ENCODE data around the gene PLCL2. TPM values are rescaled to one million over a fixed set of nuclear protein-coding genes. Genes with fewer than 3 reads are reported as not detected.

PLCL2 gene
- polyA plus RNA-seq, 1 experiment: 0.94 TPM

DNA sequence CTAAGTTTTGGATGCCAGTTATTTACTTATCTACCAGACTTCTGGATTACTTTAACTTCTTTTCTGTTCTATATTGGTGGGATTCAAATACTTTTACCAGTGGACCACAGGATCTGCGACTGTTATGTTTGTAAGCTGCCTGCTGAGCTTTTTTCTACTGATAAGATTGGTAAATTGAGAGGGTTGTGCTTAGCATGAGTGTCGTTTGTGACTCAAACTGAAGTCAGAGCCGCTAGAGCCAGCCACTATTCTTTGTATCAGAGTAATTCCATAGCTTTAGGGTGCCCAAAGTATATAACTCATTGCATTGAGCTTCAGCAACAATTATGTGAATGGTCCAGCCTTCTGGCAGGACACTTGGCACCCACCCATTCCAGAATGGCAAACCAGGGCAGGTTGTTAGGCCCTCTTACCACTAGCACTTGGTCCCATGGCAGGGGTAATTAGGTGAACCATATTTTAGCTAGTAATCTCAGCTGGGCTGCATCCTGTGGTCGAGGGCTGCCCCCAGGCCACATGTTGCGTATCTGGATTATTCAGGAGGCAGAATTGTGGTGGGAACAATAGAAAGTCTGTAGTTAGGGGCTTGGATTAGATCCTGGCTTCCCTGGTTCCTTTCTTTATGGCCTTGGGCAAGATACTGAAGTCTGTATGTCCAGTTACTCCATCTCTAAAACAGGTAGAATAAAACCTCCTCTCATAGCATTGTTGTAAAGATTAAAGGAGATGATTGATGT lies 6.0 kb downstream of the PLCL2 start:
- H3K4me3 ChIP-seq (ENCODE audit: low read depth, low read length): no peak overlapping the region
- TF ChIP-seq, protein P1, sequence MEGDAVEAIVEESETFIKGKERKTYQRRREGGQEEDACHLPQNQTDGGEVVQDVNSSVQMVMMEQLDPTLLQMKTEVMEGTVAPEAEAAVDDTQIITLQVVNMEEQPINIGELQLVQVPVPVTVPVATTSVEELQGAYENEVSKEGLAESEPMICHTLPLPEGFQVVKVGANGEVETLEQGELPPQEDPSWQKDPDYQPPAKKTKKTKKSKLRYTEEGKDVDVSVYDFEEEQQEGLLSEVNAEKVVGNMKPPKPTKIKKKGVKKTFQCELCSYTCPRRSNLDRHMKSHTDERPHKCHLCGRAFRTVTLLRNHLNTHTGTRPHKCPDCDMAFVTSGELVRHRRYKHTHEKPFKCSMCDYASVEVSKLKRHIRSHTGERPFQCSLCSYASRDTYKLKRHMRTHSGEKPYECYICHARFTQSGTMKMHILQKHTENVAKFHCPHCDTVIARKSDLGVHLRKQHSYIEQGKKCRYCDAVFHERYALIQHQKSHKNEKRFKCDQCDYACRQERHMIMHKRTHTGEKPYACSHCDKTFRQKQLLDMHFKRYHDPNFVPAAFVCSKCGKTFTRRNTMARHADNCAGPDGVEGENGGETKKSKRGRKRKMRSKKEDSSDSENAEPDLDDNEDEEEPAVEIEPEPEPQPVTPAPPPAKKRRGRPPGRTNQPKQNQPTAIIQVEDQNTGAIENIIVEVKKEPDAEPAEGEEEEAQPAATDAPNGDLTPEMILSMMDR (IDR thresholded peaks at IDR 0.05; ENCODE audit: low read depth, low read length): no peak
- H3K27me3 ChIP-seq (ENCODE audit: control insufficient read depth, insufficient read depth, low read length): no peaks in the 10 kb centered on the region
- H3K9me3 ChIP-seq (ENCODE audit: control insufficient read depth, insufficient read depth, low read length): no peaks in the 10 kb centered on the region
- DNase-seq (ENCODE audit: low read depth, low spot score): no peak
- no peak overlapping the region for H3K27ac ChIP-seq (ENCODE audit: low read depth, low read length)
- ChIA-PET POLR2A (no interaction called here), CTCF (no interaction called here)

DNA sequence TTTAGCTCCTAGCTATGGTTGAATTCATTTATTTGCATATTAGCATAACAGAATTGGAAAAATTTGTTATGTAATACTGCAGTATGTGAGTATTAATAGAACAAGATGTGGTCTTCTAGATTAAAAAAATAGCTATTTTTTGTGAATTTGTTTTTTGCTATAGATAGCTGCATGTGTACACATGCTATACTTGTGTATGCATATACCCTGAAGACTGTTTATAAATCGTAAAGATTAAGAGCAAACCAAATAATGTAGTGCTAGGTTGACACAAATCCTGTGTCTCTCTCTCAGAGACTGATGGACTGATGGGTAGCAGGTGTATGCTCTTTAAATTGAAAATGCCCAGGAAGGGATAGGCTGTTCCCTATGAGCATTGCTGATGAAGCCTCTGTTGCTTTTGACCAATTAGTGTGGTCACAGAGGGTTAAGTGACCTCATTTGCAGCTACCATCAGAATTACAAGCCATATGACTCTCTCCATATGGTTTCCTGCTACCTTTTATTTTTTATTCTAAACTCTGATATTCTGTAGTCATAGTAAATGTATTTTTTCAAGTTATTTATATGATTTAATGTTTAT lies 9.0 kb downstream of the PLCL2 start:
- CTCF ChIA-PET: no interaction called here

DNA sequence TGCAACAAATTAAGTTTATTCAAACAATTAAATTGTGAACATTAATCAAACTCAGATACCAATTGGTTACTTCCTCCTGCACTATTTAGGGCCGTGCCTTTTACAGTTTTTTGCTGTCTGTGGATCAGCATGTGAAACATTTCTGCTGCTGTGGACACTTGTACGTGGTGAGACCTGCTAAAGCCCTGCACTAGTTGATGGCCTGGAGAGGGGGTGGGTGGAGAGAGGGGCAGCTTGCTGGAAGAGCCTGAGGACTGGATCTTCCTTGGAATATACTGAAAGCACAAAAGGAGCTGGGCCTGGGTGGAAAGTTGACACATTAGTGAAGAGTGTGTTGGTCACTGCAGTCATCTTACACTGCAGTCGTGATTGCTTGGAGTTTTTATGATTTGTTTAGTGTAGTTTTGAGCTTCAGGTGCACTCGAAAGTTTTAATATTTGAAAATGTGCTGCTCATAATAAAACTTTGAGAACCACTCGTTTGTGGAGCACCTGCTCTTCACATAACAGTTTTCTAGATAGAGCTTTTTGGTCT lies 11.4 kb downstream of the PLCL2 start:
- TF ChIP-seq, protein P1 (IDR thresholded peaks at IDR 0.05; ENCODE audit: low read depth, low read length): no peak
- Histone ChIP-seq H3K4me3 (ENCODE audit: low read depth, low read length) (no peak overlapping the region), H3K27ac (ENCODE audit: low read depth, low read length) (no peak overlapping the region), H3K9me3 (ENCODE audit: control insufficient read depth, insufficient read depth, low read length) (no peaks in the 10 kb centered on the region), H3K27me3 (ENCODE audit: control insufficient read depth, insufficient read depth, low read length) (no peaks in the 10 kb centered on the region)
- CTCF ChIA-PET: interaction anchor here (0.7 kb wide), 1 partner anchor 66 kb away, joined by 3 read pairs; no protein-coding TSS in a partner anchor
- POLR2A ChIA-PET: no interaction called here
- DNase-seq (ENCODE audit: low read depth, low spot score): no peak

More for the DNA sequence above, 9.0 kb downstream of the PLCL2 start:
- Histone ChIP-seq H3K9me3 (ENCODE audit: control insufficient read depth, insufficient read depth, low read length) (no peaks in the 10 kb centered on the region), H3K4me3 (ENCODE audit: low read depth, low read length) (no peak overlapping the region), H3K27ac (ENCODE audit: low read depth, low read length) (no peak overlapping the region), H3K27me3 (ENCODE audit: control insufficient read depth, insufficient read depth, low read length) (no peaks in the 10 kb centered on the region)
- TF ChIP-seq, protein P1 (IDR thresholded peaks at IDR 0.05; ENCODE audit: low read depth, low read length): no peak
- POLR2A ChIA-PET: no interaction called here
- no peak for DNase-seq (ENCODE audit: low read depth, low spot score)

DNA sequence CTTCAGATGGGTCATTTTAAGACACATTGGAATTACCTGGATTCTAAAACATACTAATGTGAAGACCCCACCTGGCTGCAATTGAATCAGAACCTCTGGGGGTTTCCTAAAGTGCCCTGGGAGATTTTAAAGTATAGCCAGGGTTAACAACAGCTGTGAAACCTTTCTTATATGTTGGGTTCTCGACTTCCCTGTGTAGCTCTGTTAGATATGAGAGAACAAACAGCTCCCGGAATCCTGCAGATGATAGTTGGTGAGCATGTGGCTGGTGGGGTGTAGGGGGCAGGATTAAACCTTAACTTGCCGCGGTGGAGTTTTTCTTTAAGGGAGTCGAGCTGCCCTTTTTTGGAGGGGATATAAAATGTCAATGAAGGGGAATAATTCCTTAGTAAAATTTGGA lies 12.1 kb downstream of the PLCL2 start:
- CTCF ChIA-PET: interaction anchor here (0.5 to 0.7 kb wide), 2 partner anchors 15 to 66 kb away, joined by 3 read pairs; no protein-coding TSS in a partner anchor
- H3K4me3 ChIP-seq (ENCODE audit: low read depth, low read length): no peak overlapping the region
- H3K27ac ChIP-seq (ENCODE audit: low read depth, low read length): no peak overlapping the region
- DNase-seq (ENCODE audit: low read depth, low spot score): no peak
- POLR2A ChIA-PET: no interaction called here
- no peaks in the 10 kb centered on the region for H3K9me3 ChIP-seq (ENCODE audit: control insufficient read depth, insufficient read depth, low read length)
- TF ChIP-seq, protein P1 (IDR thresholded peaks at IDR 0.05; ENCODE audit: low read depth, low read length): no peak
- H3K27me3 ChIP-seq (ENCODE audit: control insufficient read depth, insufficient read depth, low read length): no peaks in the 10 kb centered on the region

Data from AG04450 (cell line).